Myocyte (in vitro differentiated cells): ENCODE measurements around the gene MCC. TPM values are rescaled to one million over a fixed set of nuclear protein-coding genes. Genes with fewer than 3 reads are reported as not detected.

Experiments used
- DNase-seq: peaks from one replicate; pipeline ENCODE4 v3.0.0-alpha.2; 2012; ENCODE audit warnings: low read depth
- total RNA-seq: library from RNA; depleted of rRNA; stranded (reverse); fragments of >200 nt; gene quantifications from 2 replicates; pipeline ENCODE4 v1.2.3, GENCODE V29; 2014

The MCC gene
- total RNA-seq, 1 donor from 2014 or later: 12.0 TPM

DNA sequence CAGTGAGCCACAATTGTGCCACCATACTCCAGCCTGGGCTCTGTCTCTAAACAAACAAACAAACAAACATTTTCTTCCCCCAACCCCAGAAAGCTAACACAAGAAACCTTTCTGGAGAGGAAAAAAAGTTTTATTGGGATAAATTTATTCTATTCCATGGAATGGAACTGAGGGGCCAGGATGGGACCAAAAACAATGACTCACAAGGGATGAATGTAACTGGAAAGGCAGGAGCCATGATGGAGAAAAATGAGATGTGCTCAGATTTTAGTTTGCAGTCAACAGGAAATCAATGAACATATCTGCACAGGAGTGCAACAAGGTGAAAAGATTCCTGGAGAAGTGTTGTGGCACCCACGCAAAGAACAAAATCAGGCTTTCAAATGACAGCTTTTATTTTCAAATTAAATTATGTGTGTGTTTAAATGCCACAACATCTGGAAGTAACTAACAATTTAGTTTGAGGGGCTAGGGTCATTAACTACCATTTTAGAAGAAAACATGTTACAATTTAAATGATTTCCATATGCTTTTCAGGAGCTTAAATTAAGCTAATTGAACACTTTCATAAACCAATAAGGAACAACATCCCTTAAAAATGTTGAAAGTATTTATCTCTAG lies 262.0 kb downstream of the MCC start:
- DNase-seq: no peak

DNA sequence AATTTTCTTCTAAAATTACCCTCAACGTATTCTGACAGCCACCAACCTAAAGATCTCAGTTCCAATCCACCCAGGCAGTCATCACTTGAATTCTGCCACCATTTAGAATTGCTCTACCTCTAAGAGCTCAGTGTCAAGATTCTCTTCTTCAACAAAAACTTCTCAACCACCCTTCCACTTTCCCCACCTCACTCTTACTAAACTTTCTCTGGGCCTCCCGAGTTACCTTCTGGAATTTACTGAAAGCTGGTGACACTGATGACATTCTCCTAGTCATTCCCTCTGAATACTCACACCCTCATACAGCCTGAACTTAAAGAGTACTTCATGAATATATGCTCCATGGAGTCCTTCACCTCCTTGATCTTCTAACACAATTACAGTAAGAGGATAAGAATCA lies 263.0 kb downstream of the MCC start:
- no peak for DNase-seq

DNA sequence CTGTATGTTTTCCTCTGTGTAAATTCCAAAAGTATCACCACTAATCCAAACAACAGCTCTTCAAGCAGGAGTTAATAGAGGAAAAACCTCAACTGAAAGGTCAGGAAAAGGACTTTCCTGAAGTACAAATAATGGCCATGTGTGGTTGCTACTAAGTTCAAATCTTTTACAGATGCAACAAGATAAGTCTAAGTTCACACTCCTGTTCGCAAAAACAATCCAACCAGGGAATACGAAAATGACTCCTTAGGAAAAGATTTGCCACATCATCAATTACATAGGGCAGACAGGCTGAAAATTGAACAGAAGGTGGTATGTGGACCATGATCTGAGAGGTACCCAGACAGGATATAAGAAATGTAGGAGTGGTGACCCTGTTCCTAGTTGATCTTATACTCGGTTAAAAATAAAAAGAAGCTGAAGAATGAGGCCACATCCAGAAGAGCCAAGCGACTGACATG lies 263.6 kb downstream of the MCC start:
- no peak for DNase-seq

DNA sequence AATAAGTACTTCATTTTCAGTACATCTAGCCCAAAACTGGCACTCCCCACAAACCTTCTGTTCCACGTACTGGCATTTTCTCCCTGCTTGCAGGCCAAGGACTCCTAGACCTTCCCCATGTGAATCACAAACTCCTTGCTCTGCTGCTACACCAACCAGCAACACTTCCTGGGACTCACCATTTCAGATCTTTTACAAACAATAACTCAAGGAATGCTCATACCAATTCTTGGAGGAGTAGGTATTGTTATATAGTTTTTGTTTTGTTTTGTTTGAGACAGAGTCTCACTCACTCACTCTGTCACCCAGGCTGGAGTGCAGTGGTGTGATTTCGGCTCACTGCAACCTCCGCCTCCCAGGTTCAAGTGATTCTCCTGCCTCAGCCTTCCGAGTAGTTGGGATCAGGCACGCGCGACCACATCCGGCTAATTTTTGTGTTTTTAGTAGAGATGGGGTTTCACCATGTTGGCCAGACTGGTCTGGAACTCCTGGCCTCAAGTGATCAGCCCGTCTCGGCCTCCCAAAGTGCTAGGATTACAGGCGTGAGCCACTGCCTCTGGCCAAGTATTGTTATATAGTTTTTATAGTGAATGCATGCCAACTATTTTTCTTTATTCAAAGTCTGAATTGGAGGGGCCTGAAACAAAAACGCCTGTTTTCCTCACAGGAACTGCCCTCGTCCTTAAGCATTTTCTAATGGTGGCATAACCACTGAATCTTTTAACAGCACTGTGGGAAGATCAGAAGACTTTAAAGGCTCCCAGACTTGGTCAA lies 264.2 kb downstream of the MCC start:
- no peak for DNase-seq

DNA sequence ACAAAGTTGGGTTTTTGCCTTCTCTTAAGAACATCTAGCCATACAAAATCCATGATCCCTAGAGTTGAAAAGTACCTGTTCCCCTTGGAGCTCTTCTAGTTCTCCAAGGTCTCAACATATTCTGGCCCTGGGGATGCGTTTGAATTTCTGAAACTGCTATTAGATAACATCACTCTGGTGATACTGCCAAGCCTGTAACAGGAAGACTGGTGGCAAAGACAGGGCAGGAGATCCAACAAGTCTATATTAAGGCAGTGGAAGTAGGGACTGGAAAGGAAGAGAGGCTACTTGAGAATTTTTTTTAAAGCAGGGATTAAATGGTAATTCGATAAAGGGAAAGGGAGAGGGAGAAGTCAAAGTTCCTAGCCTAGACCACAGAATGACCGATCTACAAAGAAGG lies 264.9 kb downstream of the MCC start:
- DNase-seq: no peak

DNA sequence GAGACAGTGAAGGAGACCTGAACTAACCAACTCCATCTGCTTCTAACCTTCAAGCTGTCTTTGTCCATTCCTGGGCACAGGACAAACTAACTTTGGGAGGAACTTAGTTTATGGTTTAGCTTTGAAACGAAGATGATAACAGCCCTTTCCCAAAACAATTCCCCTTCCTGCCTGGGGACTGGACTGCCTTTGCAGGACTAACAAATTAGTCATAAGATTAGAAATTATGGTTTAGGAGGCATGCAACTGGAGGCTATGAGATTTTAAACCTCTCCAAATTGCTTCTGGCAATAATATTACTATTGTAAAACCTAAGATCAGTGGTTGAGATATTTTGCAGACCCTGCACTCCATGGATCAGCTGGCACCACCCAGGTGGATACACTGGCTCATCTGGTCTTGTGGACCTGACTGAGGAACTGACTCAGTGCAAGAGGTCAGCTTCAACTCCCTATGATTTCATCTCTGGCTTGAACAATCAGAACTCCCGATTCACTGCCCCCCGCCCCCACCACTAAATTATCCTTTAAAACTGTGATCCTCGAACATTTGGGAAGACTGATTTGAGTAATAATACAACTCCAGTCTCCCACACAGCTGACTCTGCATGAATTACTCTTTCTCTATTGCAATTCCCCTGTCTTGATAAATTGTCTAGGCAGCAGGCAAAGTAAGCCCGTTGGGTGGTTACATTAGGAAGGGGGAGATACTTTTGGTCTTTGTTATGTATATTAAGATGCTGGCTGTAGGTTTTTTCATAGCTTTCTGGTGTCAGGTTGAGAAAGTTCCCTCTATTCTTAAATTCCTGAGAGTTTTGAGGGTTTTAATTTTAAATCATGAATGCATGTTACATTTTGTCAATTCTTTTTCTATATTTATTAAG lies 266.7 kb downstream of the MCC start:
- no peak for DNase-seq

DNA sequence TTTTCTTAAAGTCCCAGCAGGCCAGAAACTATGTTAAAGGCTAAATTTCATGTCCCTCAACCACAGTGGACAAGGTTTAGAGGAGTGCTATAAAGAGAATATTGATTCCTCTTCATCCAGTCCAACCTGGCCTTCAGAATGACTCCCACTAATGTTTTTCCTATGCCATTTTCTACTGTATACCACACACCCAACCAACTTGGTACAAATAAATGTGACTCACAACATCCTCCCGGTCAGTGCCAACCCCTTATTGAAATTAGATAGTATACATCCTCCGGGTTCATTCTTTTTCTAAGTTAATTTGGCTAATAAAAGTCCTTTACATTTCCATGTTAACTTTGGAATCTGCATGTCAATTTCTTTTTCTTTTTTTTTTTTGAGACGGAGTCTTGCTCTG lies 268.6 kb downstream of the MCC start:
- no peak for DNase-seq

DNA sequence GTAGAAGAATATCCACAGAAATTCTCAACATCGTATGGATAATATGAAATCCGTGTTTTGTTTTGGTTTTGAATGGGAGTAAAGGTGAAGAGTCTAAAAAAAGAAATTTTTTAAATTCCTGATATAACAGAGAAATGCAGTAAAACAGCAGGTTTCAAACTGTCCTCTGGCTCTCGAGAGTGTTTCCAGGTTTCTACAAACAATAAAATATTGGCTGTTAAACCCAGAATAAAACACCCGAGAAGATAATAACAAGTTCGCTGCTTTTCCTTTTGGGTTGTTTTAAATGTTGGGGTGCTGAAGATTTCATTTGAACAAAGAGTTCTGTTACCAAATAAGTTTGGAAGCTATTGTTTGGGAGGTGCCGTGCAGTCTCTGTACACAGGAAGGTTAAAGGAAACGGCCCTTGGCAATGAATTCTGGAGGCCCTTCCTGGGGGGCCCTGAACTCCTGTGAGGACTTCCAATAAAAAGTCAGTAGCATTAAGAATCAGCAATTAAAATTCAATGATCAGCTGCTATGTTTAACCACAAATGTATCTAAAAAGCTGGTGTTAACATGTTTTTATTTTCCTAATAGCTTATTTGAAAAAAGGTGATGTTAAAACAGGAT lies 269.2 kb downstream of the MCC start:
- no peak for DNase-seq

DNA sequence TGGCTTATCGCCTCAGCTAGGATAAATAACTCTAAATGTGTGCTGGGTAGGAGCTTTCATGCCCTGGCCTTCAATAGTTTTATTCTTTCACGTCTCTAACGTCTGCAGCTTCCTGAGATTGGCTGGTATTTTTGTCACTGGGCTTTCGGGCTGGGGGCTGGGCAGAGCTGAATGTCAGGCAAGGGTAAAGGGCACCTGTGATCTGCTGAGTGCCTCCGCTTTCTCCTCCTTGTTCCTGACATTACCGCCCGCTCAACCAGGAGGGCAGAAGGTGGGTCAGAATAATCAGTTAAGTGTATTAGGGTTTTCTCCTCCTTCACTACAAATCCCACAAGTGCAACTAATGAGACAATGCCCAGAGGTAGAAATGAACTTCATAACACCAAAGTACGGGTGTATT lies 270.1 kb downstream of the MCC start:
- no peak for DNase-seq

DNA sequence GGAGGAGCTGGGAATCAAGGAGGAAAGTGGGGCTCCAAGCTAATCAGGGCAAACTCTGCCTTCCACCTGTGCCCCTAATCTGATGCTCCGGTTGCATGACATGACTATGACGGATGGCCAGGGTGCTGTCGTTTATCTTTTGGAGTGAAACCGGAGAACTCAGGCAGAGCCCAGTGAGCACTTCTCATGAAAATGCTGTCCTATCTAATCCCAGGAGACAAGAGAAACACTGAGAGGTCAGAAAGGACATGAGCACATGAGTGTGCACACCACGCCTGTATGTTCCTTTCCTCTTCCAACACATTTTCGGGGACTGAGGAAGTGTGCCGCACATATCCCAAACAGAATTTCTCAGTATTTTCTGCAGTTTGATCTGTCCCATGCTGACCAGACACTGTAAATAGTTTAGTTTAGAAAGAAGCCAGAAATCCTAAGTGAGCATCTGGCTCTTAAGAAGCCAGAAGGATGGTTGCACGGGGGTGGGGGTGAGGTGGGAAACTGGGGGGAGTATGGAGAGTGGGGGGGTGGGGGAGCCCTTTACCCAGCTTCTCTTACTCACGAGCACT lies 270.6 kb downstream of the MCC start:
- DNase-seq: no peak

DNA sequence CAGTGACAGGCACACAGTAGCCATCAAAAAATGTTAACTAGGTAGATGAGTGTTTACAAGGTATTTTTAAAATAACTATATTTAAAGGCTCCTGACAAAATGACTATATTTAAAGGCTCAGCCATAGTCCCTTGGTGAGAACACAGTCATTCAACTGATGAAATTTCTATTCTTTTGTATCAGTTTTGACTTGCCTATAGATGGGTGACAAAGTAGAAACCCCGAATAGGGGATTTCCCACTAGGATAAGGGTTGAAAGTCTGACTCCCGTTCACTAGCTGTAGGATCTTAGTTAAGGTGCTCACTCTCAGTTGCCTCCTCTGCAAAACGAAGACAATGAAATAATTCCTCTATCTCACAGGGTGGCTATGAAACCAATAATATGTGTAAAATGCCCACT lies 271.7 kb downstream of the MCC start:
- DNase-seq: no peak

DNA sequence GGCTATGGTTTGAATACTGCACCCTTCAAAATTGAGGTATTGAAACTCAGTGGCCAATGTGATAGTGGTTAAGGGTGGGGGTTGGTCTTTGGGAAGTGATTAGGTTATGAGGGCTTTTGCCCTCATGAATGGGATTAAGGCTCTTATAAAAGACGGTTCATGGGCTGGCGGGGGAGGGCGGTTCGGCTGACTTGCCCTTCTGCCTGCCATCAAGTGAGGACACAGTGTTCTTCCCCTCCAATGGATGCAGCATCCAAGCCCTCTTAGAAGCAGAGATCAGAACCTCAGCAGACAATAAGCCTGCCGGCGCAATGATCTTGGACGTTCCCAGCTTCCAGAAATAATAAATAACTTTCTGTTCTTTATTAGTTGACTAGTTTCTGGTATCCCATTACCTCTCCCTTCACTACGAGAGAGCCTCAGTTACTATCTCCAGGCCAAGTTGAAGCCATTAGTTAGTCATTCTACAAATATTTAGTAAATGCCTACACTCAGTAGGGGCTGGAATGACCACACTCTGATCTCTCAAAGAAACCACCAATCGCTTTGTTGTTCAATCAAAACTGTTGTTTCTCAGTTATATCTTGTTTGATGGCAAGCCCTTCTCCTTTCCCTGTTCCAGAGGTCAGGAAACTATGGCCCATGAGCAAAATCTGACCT lies 272.7 kb downstream of the MCC start:
- no peak for DNase-seq

DNA sequence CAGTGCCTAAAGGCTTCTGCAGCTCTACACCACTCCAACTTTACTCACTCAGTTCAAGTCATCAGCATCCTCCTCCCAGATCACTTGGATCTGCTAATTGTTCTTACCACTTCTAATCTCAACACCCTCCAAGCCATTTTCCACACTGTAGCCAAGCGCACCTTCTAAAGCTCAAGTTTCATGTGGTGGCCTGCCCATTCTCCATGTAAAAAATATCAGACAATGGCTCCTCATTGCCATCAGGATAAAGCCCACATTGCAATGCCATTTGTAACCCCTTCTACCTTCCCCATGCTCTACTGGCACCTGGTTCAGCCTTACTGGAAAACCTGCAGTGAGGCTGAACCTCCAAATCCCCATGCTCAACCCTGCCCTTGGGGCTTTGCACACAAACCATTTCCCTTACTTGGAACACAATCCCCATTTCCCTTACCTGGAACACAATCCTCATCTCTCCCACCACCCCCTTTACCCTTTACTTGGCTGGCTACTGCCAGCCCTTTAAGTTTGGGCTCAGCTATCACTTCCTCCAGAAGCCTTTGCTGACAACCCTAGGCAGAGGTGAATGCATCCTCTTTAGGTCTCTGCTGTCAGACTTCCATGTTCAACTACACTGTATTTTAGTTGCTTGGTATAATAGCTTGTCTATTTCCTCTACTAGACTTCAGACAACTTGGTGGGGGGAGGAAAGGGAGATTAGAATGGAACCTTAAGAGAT lies 273.5 kb downstream of the MCC start:
- DNase-seq: no peak

DNA sequence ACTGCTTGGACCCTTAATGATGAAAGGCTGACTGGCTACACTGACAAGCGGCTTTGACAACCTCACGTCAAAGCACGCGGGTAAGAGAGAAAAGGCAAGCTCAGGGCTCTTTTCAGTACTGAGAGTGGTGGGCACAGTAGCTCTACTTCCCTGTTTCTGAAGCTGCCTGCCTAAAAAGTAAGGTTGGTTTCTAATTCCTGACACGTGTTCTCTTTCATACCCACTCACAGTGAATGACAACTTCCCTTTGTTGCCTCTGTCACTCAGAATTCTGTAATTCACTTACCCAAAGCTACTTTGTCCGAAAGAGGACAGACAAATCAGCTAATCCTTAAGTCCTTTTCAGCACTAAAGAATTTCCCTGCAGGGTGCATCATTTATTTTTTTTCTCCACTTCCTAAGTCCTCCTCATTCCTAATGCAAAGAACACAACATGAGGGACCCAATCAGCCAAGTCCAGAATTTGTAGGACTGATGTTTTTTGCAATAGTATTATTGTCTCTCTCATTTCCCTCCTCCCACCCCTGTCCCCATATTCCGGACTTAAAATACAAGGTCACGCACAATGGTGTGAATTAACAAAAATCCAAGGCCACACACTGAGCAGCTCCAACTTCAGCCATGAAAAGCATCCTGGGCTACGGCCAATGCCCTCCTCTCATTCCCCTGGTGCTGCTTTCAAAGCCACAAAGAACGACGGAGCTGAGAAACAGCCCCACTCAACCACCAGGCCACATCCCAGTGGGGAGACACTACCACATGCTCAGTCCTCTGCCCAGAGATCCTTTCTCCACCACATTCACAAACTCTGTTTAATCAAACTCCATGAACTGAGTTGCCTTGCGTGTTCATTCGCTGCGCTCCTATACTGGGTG lies 274.5 kb downstream of the MCC start:
- peak; percentile 47 for DNase-seq

DNA sequence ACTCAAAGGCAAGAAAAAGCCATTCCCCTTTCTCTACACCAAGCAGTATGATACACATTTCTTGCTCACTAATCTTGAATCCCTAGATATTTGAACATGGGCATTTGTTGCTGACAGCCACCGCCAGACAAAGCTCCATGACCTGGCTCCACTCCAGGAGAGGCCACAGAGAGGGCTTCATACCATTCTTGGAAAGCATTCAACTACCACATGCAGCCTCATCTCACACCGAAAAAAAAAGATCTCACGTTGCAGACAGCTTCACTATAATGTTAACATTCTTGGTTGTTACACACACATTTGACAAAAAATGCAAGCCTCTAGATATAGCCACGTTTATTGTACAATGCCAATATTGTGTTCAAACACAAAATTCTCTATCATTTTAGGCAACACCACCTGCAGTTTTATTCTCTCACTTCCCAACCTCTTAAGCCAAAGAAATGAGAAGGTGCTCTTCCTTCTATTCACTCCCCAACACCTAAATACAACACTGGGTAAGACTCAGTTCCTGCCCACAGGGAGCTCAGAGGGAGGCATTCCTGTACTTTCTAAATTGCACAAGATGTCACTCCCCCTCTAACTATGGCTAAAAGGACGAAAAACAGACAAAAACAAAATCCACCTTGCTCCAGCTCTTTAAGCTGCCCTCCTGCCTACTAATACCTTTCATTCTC lies 275.9 kb downstream of the MCC start:
- peak; percentile 91 for DNase-seq

DNA sequence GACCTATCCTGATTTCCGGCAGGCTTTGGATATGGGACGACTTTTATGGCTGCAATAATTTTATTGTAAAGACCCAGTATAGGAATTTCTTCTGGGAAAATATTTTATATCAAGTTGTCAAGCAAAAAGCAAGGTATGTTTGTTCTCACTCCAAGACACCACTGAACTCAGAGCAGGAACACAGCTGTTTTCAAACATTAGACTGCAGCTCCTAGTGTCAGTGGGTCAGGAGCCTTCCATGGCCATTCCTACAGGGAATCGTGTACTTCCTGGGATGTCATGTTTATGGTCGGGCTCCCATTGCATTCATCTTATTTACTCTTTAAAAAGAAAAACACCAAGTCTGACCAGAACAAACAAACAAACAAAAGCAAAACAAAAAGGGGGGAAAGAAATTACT lies 278.8 kb downstream of the MCC start:
- DNase-seq: no peak

DNA sequence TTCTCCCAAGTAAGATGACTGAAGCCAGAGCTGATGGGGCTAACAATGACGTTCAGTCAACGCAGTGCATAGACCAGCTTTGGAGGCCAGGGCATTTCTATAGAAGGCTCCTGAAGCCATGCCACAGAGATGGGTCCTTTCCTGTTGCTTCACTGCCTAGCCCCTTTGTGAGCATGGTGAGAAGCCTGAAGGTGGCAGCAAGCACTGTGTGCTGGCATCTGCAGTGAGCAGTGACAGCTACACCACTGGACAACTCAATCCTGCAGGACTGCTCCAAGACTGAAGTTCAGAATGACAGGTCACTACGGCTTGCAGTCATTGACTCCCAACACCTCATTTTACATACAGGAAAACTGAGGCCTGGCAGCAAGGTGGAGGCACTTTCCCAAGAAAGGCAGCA lies 282.4 kb downstream of the MCC start:
- no peak for DNase-seq

DNA sequence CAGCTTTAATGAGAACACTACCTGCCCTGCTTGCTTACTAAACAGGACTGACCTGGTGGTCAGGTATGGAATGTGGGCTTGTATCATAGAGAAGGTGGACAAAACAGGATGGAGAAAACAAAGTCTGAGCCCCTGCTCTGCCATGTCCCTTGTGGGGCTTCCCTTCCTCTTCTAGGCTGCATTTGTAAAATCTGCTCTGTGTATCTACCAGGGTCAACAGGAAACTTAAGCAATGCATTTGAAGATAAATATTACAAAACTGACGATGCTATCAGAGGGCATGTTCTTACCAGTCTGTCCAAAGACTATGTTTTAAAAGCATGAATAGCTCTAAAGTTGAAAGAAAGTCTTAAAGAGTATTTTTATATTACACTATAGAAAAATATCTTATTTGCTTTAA lies 282.9 kb downstream of the MCC start:
- DNase-seq: no peak
